GM19099 (cell line): Measurements from ENCODE around the gene NTM.

ENCODE experiments used
- POLR2A ChIP-seq: IDR thresholded peaks from 3 replicates; pipeline ENCODE4 v1.6.1; 2011; ENCODE audit warnings: low read depth; ENCODE audit not compliant: insufficient read length; ENCODE audit errors: extremely low read depth

NTM gene

DNA sequence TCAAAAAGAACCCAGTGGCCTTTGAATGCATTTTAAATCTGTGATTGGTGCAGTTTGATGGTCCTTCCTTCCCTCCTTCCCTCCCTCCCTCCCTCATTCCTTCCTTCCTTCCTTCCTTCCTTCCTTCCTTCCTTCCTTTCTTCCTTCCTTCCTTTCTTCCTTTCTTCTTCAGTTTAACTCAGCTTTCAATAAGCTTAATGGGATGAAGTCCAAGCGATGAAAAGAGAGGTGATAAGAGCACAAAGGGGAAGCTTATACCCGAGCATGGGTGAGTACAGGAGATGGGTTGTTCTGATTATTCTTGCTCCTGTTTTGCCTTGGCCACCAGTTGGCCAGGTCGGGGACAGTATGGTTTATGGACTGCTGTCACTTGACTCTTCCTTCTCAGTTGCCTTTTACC is 605.6 kb downstream of the NTM start:
- no peak for TF ChIP-seq POLR2A

- TF ChIP-seq POLR2A, result no peak
Observed at GRCh38 chr11:131977231-131977630, 606.8 kb downstream of the NTM start.

DNA sequence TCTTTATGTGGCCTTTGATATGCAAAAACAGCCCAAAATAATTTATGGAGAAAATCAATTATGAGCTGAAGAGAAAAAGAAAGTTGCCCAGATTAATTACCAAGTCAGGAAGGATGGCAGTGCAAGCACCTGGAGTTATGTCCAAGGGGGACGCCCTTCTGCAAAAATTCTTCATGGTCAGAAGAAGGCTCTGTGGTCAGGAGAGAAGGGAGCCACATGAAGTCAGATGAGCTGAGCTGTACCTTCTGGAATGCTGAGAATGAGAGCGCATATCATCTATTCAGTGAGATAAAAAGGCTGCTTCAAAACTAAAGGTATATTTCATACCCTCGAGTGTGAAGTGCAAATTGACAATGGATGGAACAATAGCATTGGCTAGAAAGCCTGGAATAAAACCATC is 607.4 kb downstream of the NTM start:
- TF ChIP-seq POLR2A, result no peak

DNA sequence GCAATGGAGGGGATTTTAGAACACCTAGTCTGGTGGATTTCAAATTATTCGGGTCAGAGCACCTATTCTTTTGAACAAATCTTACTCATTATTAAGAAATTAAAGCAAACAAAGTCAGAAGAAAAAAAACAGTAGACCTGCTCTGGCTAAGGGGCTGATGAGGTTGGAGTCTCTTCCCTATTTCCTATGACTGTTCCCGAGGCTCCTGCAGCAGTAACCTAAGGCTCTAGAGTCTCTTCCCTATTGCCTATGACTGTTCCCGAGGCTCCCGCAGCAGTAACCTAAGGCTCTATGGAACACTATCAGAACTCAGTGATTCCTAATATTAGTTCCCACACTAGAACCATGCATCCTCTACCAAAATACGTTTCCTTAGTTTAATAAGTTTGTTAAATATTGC is 607.9 kb downstream of the NTM start:
- no peak for TF ChIP-seq POLR2A

DNA sequence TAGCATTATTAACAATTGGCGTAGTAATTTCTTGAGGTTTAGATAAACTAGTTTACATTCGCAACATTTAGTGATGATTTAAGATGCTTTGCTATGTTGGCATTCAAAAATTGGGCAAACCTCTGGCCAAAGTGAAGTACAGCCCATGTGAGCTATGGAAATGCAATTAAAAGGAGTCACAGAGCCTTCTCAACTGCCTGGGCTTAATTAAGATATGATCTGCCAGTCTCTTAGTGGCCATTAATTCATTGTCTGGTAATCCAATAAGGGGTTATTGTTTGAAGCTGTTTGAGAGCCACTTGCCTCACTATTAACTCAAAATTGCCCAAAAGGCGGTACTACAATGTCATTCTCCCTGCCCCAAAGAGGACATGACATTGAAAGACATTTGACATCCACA is 608.9 kb downstream of the NTM start:
- TF ChIP-seq POLR2A, result no peak

GRCh38 chr11:131980199-131980598 is 609.8 kb downstream of the NTM start:
- no peak for TF ChIP-seq POLR2A

GRCh38 chr11:131980888-131981668 is 610.7 kb downstream of the NTM start:
- TF ChIP-seq POLR2A, result no peak

- no peak for TF ChIP-seq POLR2A
Observed at GRCh38 chr11:131982154-131982553, 611.7 kb downstream of the NTM start.

DNA sequence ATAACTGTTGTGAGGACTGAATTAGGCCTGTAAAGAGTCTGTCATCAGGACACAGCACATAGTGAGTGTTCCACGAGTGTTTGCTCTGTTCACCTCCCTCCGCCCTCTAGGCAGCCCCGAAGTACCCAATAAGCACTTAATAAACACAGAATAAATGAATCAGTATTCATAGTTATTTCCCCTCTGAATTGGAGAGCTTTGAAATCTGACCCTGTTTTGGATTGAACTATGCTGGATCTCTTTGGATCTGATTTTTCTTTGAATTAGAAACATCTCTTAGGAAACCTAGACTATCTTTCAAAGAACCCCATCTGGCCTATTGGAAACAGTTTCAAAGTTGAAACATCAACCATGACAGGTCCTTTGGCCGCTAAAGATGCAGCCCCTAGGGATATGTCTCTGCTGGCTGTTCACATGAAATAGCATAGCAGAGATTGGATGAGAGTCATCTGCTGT is 615.5 kb downstream of the NTM start:
- TF ChIP-seq POLR2A, result no peak

DNA sequence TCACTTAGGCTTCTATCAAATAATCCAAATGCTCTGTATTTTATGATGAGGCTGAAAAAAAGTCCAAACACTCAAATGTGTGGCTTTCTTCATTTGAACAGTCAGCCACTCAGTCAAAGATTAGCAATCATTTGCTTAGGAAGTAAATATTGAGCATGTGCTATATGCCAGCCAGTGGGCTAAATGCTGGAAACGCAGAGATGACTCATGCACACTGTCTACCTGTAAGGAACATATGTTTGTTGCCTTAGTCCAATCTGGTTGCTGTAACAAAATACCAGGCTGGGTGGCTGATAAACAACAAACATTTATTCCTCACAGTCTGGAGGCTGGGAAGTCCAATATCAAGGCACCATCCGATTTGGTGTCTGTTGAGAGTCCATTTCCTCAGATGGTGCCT is 617.3 kb downstream of the NTM start:
- TF ChIP-seq POLR2A, result no peak

DNA sequence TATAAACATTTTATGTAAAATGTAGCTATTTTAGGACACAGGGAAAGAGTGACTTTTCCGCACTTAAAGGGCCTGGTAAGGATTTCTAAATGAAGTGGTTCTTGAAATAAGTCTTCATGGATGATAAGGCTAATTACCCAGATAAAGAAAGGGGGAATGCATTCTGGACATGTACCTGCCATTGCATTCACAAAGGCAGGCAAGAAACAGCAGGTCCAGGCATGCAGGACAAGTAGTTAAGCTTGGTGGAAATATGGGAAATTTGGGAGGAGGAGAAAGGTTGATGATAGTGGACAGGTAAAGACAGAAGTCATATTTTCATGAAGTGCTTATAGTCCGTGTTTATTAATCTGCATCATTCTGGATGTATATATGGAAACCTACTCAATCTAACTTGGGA is 621.2 kb downstream of the NTM start:
- no peak for TF ChIP-seq POLR2A

GRCh38 chr11:131993246-131993645 is 622.8 kb downstream of the NTM start:
- no peak for TF ChIP-seq POLR2A

DNA sequence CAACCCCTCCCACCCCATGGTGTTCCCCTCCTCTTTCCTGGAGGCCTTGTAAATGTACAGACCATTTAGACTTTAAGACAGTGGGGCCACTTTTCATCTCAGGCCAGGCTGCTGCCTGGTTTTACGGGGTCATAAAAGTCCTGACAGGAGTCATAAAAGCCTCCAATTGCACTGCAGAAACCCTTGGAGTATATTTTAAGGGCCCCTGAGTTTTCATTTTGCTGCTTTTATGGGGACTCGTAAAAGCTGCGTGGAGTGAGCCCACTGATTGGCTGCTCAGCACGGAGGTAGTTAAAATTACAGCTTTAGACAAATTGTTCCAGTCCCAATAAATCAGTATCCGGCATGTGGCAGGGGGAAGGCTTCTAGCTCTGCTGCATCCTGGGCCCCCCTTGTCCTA is 627.6 kb downstream of the NTM start:
- no peak for TF ChIP-seq POLR2A

DNA sequence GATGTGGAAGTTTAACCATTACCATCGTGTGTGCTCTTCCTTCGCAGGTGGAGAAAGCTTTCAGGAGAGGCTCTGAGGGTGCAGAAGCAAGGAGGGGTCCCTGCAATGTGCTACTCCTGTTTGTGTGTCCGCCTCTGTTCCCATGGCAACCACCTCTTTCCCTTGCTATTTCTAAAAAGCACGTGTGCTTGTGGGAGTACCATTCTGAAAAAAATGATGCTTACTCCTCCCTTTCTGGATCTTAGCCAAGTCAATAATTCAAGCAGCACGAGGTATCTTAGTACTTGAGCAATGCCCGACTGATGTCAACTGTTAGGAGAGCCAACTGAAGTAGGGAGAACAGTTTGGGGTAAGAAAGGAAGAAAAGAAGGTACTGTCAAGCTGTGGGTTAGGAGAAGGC is 628.7 kb downstream of the NTM start:
- TF ChIP-seq POLR2A, result no peak

GRCh38 chr11:131999955-132000354 is 629.5 kb downstream of the NTM start:
- TF ChIP-seq POLR2A, result no peak

GRCh38 chr11:132005887-132006286 is 635.5 kb downstream of the NTM start:
- TF ChIP-seq POLR2A, result no peak
